ENCODE data around the gene FAM177A1.
"Not testable (repeated sequence)": the region's sequence is repeated elsewhere in the genome, so short reads cannot be mapped to it uniquely, and the experiment has no call there.

Gene FAM177A1

GRCh38 chr14:35078082-35078481 lies 32.0 kb downstream of the FAM177A1 start:
- in situ Hi-C loops (cut with HindIII; ENCODE audit: low pct_unique_long_range_greater_than_20kb, low sequenced_read_pairs), result no loop called here
- no peak for TF ChIP-seq JUND (IDR thresholded peaks at IDR 0.05; ENCODE audit: low read depth)
- no peak for DNase-seq (ENCODE audit: low read depth in 1 of 2, low spot score in 1 of 2)

GRCh38 chr14:35079742-35080141 lies 33.7 kb downstream of the FAM177A1 start:
- TF ChIP-seq JUND (IDR thresholded peaks at IDR 0.05; ENCODE audit: low read depth), result no peak
- DNase-seq (ENCODE audit: low read depth in 1 of 2, low spot score in 1 of 2), result peak in 1 of 2 experiments; percentile 26
- in situ Hi-C loops (cut with HindIII; ENCODE audit: low pct_unique_long_range_greater_than_20kb, low sequenced_read_pairs), result no loop called here

GRCh38 chr14:35083530-35084150 lies 37.6 kb downstream of the FAM177A1 start:
- in situ Hi-C loops (cut with HindIII; ENCODE audit: low pct_unique_long_range_greater_than_20kb, low sequenced_read_pairs), result no loop called here
- TF ChIP-seq JUND (IDR thresholded peaks at IDR 0.05; ENCODE audit: low read depth), result no peak
- DNase-seq (ENCODE audit: low read depth in 1 of 2, low spot score in 1 of 2), result no peak

- in situ Hi-C loops (cut with HindIII; ENCODE audit: low pct_unique_long_range_greater_than_20kb, low sequenced_read_pairs), result no loop called here
- no peak for DNase-seq (ENCODE audit: low read depth in 1 of 2, low spot score in 1 of 2)
- TF ChIP-seq JUND (IDR thresholded peaks at IDR 0.05; ENCODE audit: low read depth), result no peak
These were observed 39.4 kb downstream of the FAM177A1 start for GRCh38 chr14:35085441-35085840.

- TF ChIP-seq JUND (IDR thresholded peaks at IDR 0.05; ENCODE audit: low read depth), result no peak
- no peak for DNase-seq (ENCODE audit: low read depth in 1 of 2, low spot score in 1 of 2)
- in situ Hi-C loops (cut with HindIII; ENCODE audit: low pct_unique_long_range_greater_than_20kb, low sequenced_read_pairs), result no loop called here
These were observed 42.4 kb downstream of the FAM177A1 start for GRCh38 chr14:35088514-35088913.

GRCh38 chr14:35094645-35095044 lies 48.6 kb downstream of the FAM177A1 start:
- DNase-seq (ENCODE audit: low read depth in 1 of 2, low spot score in 1 of 2); in situ Hi-C loops (cut with HindIII; ENCODE audit: low pct_unique_long_range_greater_than_20kb, low sequenced_read_pairs): not testable (repeated sequence)

- no peak for TF ChIP-seq JUND (IDR thresholded peaks at IDR 0.05; ENCODE audit: low read depth)
- in situ Hi-C loops (cut with HindIII; ENCODE audit: low pct_unique_long_range_greater_than_20kb, low sequenced_read_pairs), result no loop called here
These were observed 61.8 kb downstream of the FAM177A1 start for GRCh38 chr14:35107866-35108265.

GRCh38 chr14:35112641-35113040 lies 66.6 kb downstream of the FAM177A1 start:
- no peak for TF ChIP-seq JUND (IDR thresholded peaks at IDR 0.05; ENCODE audit: low read depth)
- no peak for DNase-seq (ENCODE audit: low read depth in 1 of 2, low spot score in 1 of 2)
- in situ Hi-C loops (cut with HindIII; ENCODE audit: low pct_unique_long_range_greater_than_20kb, low sequenced_read_pairs), result no loop called here

More at GRCh38 chr14:35107866-35108265, 61.8 kb downstream of the FAM177A1 start:
- DNase-seq (ENCODE audit: low read depth in 1 of 2, low spot score in 1 of 2), result no peak

GRCh38 chr14:35113308-35113950 lies 67.4 kb downstream of the FAM177A1 start:
- in situ Hi-C loops (cut with HindIII; ENCODE audit: low pct_unique_long_range_greater_than_20kb, low sequenced_read_pairs), result no loop called here
- no peak for TF ChIP-seq JUND (IDR thresholded peaks at IDR 0.05; ENCODE audit: low read depth)
- DNase-seq (ENCODE audit: low read depth in 1 of 2, low spot score in 1 of 2), result no peak

- no peak for TF ChIP-seq JUND (IDR thresholded peaks at IDR 0.05; ENCODE audit: low read depth)
- in situ Hi-C loops (cut with HindIII; ENCODE audit: low pct_unique_long_range_greater_than_20kb, low sequenced_read_pairs), result no loop called here
- no peak for DNase-seq (ENCODE audit: low read depth in 1 of 2, low spot score in 1 of 2)
These were observed 68.0 kb downstream of the FAM177A1 start for GRCh38 chr14:35114036-35114435.

GRCh38 chr14:35116242-35116641 lies 70.2 kb downstream of the FAM177A1 start:
- in situ Hi-C loops (cut with HindIII; ENCODE audit: low pct_unique_long_range_greater_than_20kb, low sequenced_read_pairs), result no loop called here
- TF ChIP-seq JUND (IDR thresholded peaks at IDR 0.05; ENCODE audit: low read depth), result no peak
- no peak for DNase-seq (ENCODE audit: low read depth in 1 of 2, low spot score in 1 of 2)

GRCh38 chr14:35117112-35117511 lies 71.0 kb downstream of the FAM177A1 start:
- no peak for DNase-seq (ENCODE audit: low read depth in 1 of 2, low spot score in 1 of 2)
- no peak for TF ChIP-seq JUND (IDR thresholded peaks at IDR 0.05; ENCODE audit: low read depth)
- in situ Hi-C loops (cut with HindIII; ENCODE audit: low pct_unique_long_range_greater_than_20kb, low sequenced_read_pairs), result no loop called here

- no peak for DNase-seq (ENCODE audit: low read depth in 1 of 2, low spot score in 1 of 2)
- no peak for TF ChIP-seq JUND (IDR thresholded peaks at IDR 0.05; ENCODE audit: low read depth)
- in situ Hi-C loops (cut with HindIII; ENCODE audit: low pct_unique_long_range_greater_than_20kb, low sequenced_read_pairs), result no loop called here
These were observed 75.2 kb downstream of the FAM177A1 start for GRCh38 chr14:35121026-35121886.
